Measurements from ENCODE around the gene EEF1E1.

- TF ChIP-seq CTCF (conservative IDR thresholded peaks at IDR 0.05), result no peak
- no peak for TF ChIP-seq EZH2 (IDR thresholded peaks at IDR 0.05; ENCODE audit: low read depth)
Measured at GRCh38 chr6:8054276-8054675, 48.1 kb downstream of the EEF1E1 start.

All from PC-9 (cell line).